Stimulated activated CD4-positive, alpha-beta T cell treated with anti-CD3 and anti-CD28 coated beads, Interleukin-4, amount 100 ng/mL, for 1 hour (primary cell): ENCODE measurements around the gene SSRP1.
A peak's percentile ranks its signal among the peaks of the same experiment; 100 is the strongest.
"Not testable (repeated sequence)": the region's sequence is repeated elsewhere in the genome, so short reads cannot be mapped to it uniquely, and the experiment has no call there.

ENCODE experiments used
- DNase-seq: peaks from one replicate; pipeline ENCODE4 v3.0.0-alpha.2; 2020

The SSRP1 gene

GRCh38 chr11:57294225-57295131 is 41.2 kb downstream of the SSRP1 start:
- DNase-seq = no peak

- DNase-seq = no peak
These were observed 45.4 kb downstream of the SSRP1 start for GRCh38 chr11:57290288-57290687.

- DNase-seq = no peak
These were observed 46.7 kb downstream of the SSRP1 start for GRCh38 chr11:57288771-57289579.

- DNase-seq = no peak
These were observed 47.8 kb downstream of the SSRP1 start for GRCh38 chr11:57287884-57288283.

GRCh38 chr11:57283231-57283990 is 52.3 kb downstream of the SSRP1 start:
- no peak for DNase-seq

- not testable (repeated sequence) for DNase-seq
These were observed 54.1 kb downstream of the SSRP1 start for GRCh38 chr11:57281546-57281945.

- DNase-seq = no peak
These were observed 56.6 kb downstream of the SSRP1 start for GRCh38 chr11:57279116-57279515.

GRCh38 chr11:57278721-57279095 is 57.0 kb downstream of the SSRP1 start:
- no peak for DNase-seq

- DNase-seq = peak; percentile 30
These were observed 57.6 kb downstream of the SSRP1 start for GRCh38 chr11:57277845-57278720.

GRCh38 chr11:57276971-57277675 is 58.6 kb downstream of the SSRP1 start:
- no peak for DNase-seq

GRCh38 chr11:57276169-57276970 is 59.3 kb downstream of the SSRP1 start:
- DNase-seq = no peak
